ENCODE measurements around the gene ITK. TPM values are rescaled to one million over a fixed set of nuclear protein-coding genes. Genes with fewer than 3 reads are reported as not detected.
"Not testable (repeated sequence)": the region's sequence is repeated elsewhere in the genome, so short reads cannot be mapped to it uniquely, and the experiment has no call there.

Gene ITK
- total RNA-seq, 1 donor from 2014 or later: 0.36 TPM

DNA sequence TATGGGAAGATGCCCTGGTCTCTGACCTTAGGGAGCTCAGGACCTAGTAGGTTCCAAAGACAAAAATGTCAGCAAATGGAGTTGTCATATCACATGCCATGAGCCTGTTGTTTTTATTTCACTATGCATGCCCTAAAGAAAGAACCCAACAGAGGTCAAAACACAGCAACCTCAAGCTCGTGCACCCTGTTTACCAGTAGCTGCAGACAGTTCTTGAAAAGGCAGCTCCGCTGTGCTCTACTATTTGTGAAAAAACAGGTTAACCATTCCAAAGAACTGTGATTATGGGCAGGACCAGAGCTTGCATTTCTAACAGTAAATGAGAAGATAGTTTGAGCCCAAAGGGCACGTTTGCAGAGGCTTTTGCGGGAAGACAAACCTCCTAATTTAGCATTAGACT is 22.8 kb downstream of the ITK start:
- Histone ChIP-seq H3K4me3 (no peak overlapping the region), H3K27me3 (ENCODE audit: low read depth) (peaks cover 35% of the 10 kb centered on the region), H3K4me1 (no peaks in the 10 kb centered on the region), H3K27ac (replicated peaks) (no peak overlapping the region), H3K36me3 (no peaks in the 10 kb centered on the region), H3K9me3 (replicated peaks) (peaks cover 19% of the 10 kb centered on the region)
- TF ChIP-seq CTCF (IDR thresholded peaks at IDR 0.05; ENCODE audit: borderline replicate concordance): no peak
- intact Hi-C loops (cut with micrococcal nuclease): no loop called here
- no peak for DNase-seq

- Histone ChIP-seq H3K27ac (replicated peaks) (no peak overlapping the region), H3K4me1 (no peaks in the 10 kb centered on the region), H3K4me3 (no peak overlapping the region), H3K27me3 (ENCODE audit: low read depth) (peaks cover 21% of the 10 kb centered on the region), H3K9me3 (replicated peaks) (peaks cover 19% of the 10 kb centered on the region), H3K36me3 (no peaks in the 10 kb centered on the region)
- TF ChIP-seq CTCF (IDR thresholded peaks at IDR 0.05; ENCODE audit: borderline replicate concordance): no peak
- intact Hi-C loops (cut with micrococcal nuclease): no loop called here
- DNase-seq: no peak
These were observed 24.1 kb downstream of the ITK start for GRCh38 chr5:157204765-157205164.

DNA sequence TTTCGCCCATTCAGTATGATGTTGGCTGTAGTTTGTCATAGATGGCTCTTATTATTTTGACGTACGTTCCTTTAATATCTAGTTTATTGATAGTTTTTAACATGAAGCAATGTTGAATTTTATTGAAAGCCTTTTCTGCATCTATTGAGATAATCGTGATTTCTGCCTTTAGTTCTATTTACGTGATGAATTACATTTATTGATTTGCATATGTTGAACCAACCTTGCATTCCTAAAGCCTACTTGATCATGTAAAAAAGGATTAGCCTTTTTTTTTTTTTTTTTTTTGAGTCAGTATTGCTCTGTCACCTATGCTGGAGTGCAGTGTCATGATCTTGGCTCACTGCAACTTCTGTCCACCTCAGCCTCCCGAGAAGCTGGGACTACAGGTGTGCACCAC is 25.1 kb downstream of the ITK start:
- no peak overlapping the region for H3K27ac ChIP-seq (replicated peaks)
- TF ChIP-seq CTCF (IDR thresholded peaks at IDR 0.05; ENCODE audit: borderline replicate concordance): no peak
- H3K27me3 ChIP-seq (ENCODE audit: low read depth): peaks cover 12% of the 10 kb centered on the region
- H3K36me3 ChIP-seq: no peaks in the 10 kb centered on the region
- no peak overlapping the region for H3K4me3 ChIP-seq
- H3K4me1 ChIP-seq: no peaks in the 10 kb centered on the region
- H3K9me3 ChIP-seq (replicated peaks): peaks cover 19% of the 10 kb centered on the region
- intact Hi-C loops (cut with micrococcal nuclease): no loop called here
- DNase-seq: no peak

- DNase-seq; H3K27me3 ChIP-seq (ENCODE audit: low read depth); H3K4me1 ChIP-seq; H3K4me3 ChIP-seq; intact Hi-C loops (cut with micrococcal nuclease); H3K27ac ChIP-seq (replicated peaks); H3K36me3 ChIP-seq: not testable (repeated sequence)
- H3K9me3 ChIP-seq (replicated peaks): peaks cover 11% of the 10 kb centered on the region
These were observed 30.0 kb downstream of the ITK start for GRCh38 chr5:157210652-157211051.

GRCh38 chr5:157212307-157212706 is 31.7 kb downstream of the ITK start:
- no peaks in the 10 kb centered on the region for H3K4me1 ChIP-seq
- H3K36me3 ChIP-seq: no peaks in the 10 kb centered on the region
- H3K9me3 ChIP-seq (replicated peaks): no peaks in the 10 kb centered on the region
- H3K27ac ChIP-seq (replicated peaks): no peak overlapping the region
- H3K27me3 ChIP-seq (ENCODE audit: low read depth): no peaks in the 10 kb centered on the region
- TF ChIP-seq CTCF (IDR thresholded peaks at IDR 0.05; ENCODE audit: borderline replicate concordance): no peak
- intact Hi-C loops (cut with micrococcal nuclease): no loop called here
- H3K4me3 ChIP-seq: no peak overlapping the region
- no peak for DNase-seq

DNA sequence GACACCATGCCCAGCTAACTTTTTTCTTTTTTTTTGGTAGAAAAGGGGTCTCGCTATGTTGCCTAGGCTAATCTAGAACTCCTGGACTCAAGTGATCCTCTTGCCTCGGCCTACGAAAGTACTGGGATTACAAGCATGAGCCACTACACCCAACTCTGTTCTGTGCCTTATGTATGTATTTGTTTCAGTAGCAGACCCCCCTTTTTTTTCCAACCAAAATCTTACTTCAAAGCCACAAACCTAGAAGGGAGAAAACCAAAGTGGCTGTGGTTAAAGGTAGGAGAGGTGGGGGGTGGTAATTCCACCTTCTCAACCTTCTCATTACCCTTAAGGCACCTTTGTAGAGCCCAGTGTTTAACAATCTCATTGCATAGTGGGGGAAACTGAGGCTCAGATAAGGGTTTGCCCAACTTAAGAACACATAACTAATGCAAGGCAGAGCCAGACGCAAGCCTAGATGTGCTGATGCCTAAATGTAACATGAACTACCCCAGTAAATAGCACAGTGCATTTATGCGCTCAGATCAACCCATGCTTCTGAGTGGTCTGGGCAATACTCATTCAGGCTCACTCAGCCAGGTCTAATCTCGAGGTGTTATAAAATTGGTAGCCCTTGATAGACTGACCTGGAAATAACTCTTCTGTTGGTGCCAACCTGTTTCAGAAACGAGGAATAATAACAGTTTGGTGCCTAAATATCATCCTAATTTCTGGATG is 33.0 kb downstream of the ITK start:
- intact Hi-C loops (cut with micrococcal nuclease): no loop called here
- Histone ChIP-seq H3K27me3 (ENCODE audit: low read depth) (no peaks in the 10 kb centered on the region), H3K9me3 (replicated peaks) (no peaks in the 10 kb centered on the region), H3K4me3 (no peak overlapping the region), H3K27ac (replicated peaks) (no peak overlapping the region), H3K4me1 (no peaks in the 10 kb centered on the region), H3K36me3 (no peaks in the 10 kb centered on the region)
- DNase-seq: no peak
- no peak for TF ChIP-seq CTCF (IDR thresholded peaks at IDR 0.05; ENCODE audit: borderline replicate concordance)

Data from left ventricle myocardium inferior (tissue), 1 donor.